GM19240 (cell line): Measurements from ENCODE around the gene ZNF516.

Experiments used
- DNase-seq: peaks from one replicate; pipeline ENCODE4 v3.0.0; 2011; ENCODE audit warnings: low spot score; ENCODE audit not compliant: insufficient read length

Gene ZNF516

GRCh38 chr18:76402026-76402990, 92.7 kb downstream of the ZNF516 start:
- DNase-seq, result no peak

- no peak for DNase-seq
Observed at GRCh38 chr18:76401498-76401897, 93.5 kb downstream of the ZNF516 start.

GRCh38 chr18:76399613-76400391, 95.2 kb downstream of the ZNF516 start:
- no peak for DNase-seq

GRCh38 chr18:76398896-76399612, 96.0 kb downstream of the ZNF516 start:
- DNase-seq, result peak; percentile 98

- DNase-seq, result no peak
Observed at GRCh38 chr18:76398295-76398694, 96.7 kb downstream of the ZNF516 start.

- no peak for DNase-seq
Observed at GRCh38 chr18:76397631-76398030, 97.4 kb downstream of the ZNF516 start.

- no peak for DNase-seq
Observed at GRCh38 chr18:76396792-76397191, 98.2 kb downstream of the ZNF516 start.

GRCh38 chr18:76395609-76396008, 99.4 kb downstream of the ZNF516 start:
- DNase-seq, result no peak

- DNase-seq, result no peak
Observed at GRCh38 chr18:76394780-76395476, 100.1 kb downstream of the ZNF516 start.

GRCh38 chr18:76392349-76392748, 102.7 kb downstream of the ZNF516 start:
- no peak for DNase-seq

GRCh38 chr18:76391746-76392145, 103.3 kb downstream of the ZNF516 start:
- no peak for DNase-seq

GRCh38 chr18:76391038-76391437, 104.0 kb downstream of the ZNF516 start:
- DNase-seq, result no peak

- no peak for DNase-seq
Observed at GRCh38 chr18:76390452-76391035, 104.5 kb downstream of the ZNF516 start.

GRCh38 chr18:76389716-76390115, 105.3 kb downstream of the ZNF516 start:
- DNase-seq, result no peak

GRCh38 chr18:76388891-76389423, 106.1 kb downstream of the ZNF516 start:
- DNase-seq, result no peak

- DNase-seq, result no peak
Observed at GRCh38 chr18:76388261-76388660, 106.8 kb downstream of the ZNF516 start.

GRCh38 chr18:76387608-76388007, 107.4 kb downstream of the ZNF516 start:
- DNase-seq, result no peak

GRCh38 chr18:76386886-76387285, 108.2 kb downstream of the ZNF516 start:
- no peak for DNase-seq

GRCh38 chr18:76386071-76386470, 109.0 kb downstream of the ZNF516 start:
- DNase-seq, result no peak

- no peak for DNase-seq
Observed at GRCh38 chr18:76385681-76385975, 109.4 kb downstream of the ZNF516 start.
